SH-SY5Y (cell line): ENCODE measurements around the gene PGA5.

Source experiments
- GATA2 ChIP-seq: IDR thresholded peaks from 2 replicates; pipeline ENCODE4 v1.6.1; 2011; ENCODE audit warnings: mild to moderate bottlenecking, low read depth, low read length
- GATA3 ChIP-seq: IDR thresholded peaks from 2 replicates; pipeline ENCODE4 v1.6.1; 2011; ENCODE audit warnings: low read depth, mild to moderate bottlenecking, low read length, moderate library complexity

GRCh38 chr11:61277186-61278000 is 36.4 kb downstream of the PGA5 start:
- TF ChIP-seq GATA2 (no peak), GATA3 (no peak)
